Loucy (cell line): ENCODE results near the gene NBPF1.
"Not testable (repeated sequence)": the region's sequence is repeated elsewhere in the genome, so short reads cannot be mapped to it uniquely, and the experiment has no call there.

Experiments
- EZH2phosphoT487 ChIP-seq: fragments of 200-600 bp; IDR thresholded peaks from 2 replicates; pipeline ENCODE4 v1.6.1; 2018; ENCODE audit warnings: antibody characterized with exemption, mild to moderate bottlenecking, moderate library complexity, borderline replicate concordance
- TF ChIP-seq, protein P1 (sequence below): fragments of 200-600 bp; sonication (generic); conservative IDR thresholded peaks from 2 replicates; pipeline ENCODE4 v1.5.1; 2014; ENCODE audit warnings: mild to moderate bottlenecking, antibody characterized with exemption, low read length

DNA sequence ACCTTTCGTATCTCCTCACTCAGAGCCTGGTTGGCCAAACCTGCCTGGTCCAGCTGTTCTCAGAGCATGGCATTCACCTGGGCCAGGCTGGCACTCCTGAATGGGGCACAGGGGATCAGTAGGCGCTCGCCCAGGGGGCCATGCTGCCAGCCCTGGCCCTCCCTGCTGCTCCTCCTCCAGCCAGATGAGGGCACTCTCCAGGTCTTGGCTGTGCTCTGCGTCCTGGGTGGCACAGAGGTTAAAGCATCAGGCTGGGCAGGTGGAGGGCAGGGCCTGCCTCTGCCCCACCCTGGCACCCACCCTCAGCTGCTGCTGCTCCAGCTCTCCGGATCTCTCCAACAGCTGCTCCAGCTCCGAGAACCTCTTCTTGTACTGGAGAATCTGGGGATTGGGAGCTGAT lies 43.2 kb upstream of the NBPF1 start:
- TF ChIP-seq, protein P1, sequence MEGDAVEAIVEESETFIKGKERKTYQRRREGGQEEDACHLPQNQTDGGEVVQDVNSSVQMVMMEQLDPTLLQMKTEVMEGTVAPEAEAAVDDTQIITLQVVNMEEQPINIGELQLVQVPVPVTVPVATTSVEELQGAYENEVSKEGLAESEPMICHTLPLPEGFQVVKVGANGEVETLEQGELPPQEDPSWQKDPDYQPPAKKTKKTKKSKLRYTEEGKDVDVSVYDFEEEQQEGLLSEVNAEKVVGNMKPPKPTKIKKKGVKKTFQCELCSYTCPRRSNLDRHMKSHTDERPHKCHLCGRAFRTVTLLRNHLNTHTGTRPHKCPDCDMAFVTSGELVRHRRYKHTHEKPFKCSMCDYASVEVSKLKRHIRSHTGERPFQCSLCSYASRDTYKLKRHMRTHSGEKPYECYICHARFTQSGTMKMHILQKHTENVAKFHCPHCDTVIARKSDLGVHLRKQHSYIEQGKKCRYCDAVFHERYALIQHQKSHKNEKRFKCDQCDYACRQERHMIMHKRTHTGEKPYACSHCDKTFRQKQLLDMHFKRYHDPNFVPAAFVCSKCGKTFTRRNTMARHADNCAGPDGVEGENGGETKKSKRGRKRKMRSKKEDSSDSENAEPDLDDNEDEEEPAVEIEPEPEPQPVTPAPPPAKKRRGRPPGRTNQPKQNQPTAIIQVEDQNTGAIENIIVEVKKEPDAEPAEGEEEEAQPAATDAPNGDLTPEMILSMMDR = not testable (repeated sequence)
- not testable (repeated sequence) for TF ChIP-seq EZH2phosphoT487
